H1 (cell line): ENCODE data around the gene FRMD5. TPM values are rescaled to one million over a fixed set of nuclear protein-coding genes. Genes with fewer than 3 reads are reported as not detected.

Experiments
- CHD7 ChIP-seq: fragments of 300-600 bp; sonication (generic); IDR thresholded peaks from 2 replicates; pipeline ENCODE4 v1.7.1; 2012; ENCODE audit warnings: low read length, moderate library complexity, mild to moderate bottlenecking, inconsistent platforms; ENCODE audit not compliant: insufficient replicate concordance
- RFX5 ChIP-seq: IDR thresholded peaks from 2 replicates; pipeline ENCODE4 v1.6.1; 2011; ENCODE audit warnings: low read depth, low read length, improper control_type of control experiment, borderline replicate concordance
- polyA plus RNA-seq, 7 experiments: library from polyadenylated mRNA; depleted of rRNA in 3 of 7; stranded (reverse) in 5 of 7; unstranded in 2 of 7; fragments of >200 nt in 5 of 7; fragments of 200-250 nt in 2 of 7; gene quantifications; 1 replicate in 5 of 7; 2 replicates in 1 of 7; 4 replicates in 1 of 7; pipeline versions ENCODE4 v1.2.1 to v1.2.3, GENCODE V29; 2011 to 2013; ENCODE audit warnings: missing spikeins in 2 of 7, mixed read lengths in 2 of 7
- total RNA-seq: library from RNA; stranded (reverse); fragmentation: NEBNext Ultra II Directional; extraction: Animal tissue kit (Norgen Biotek cat#: 25700); gene quantifications from 2 replicates; pipeline ENCODE4 v1.2.1, GENCODE V29; 2021

Gene FRMD5
- total and polyA plus RNA-seq, 2 of the 8 experiments (the other 6 are each of a cell fraction or from before 2014, with no cell fraction given), result 10.1 to 12.6 TPM

- TF ChIP-seq CHD7 (no peak), RFX5 (no peak)
Observed at GRCh38 chr15:44163370-44163769, 31.7 kb downstream of the FRMD5 start (continued).
